DOHH2 (cell line): Measurements from ENCODE around the gene PDE7B.

Experiments used
- CTCF ChIP-seq: fragments of 200-600 bp; sonication (generic); IDR thresholded peaks from one replicate; pipeline ENCODE4 v1.5.1; 2014; ENCODE audit warnings: antibody characterized with exemption, mild to moderate bottlenecking, low read depth, low read length; ENCODE audit not compliant: poor library complexity, severe bottlenecking
- EZH2phosphoT487 ChIP-seq: fragments of 200-600 bp; sonication (generic); IDR thresholded peaks from 2 replicates; pipeline ENCODE4 v1.6.1; 2017; ENCODE audit warnings: borderline replicate concordance, mild to moderate bottlenecking, antibody characterized with exemption, low read length, moderate library complexity, mixed read lengths

DNA sequence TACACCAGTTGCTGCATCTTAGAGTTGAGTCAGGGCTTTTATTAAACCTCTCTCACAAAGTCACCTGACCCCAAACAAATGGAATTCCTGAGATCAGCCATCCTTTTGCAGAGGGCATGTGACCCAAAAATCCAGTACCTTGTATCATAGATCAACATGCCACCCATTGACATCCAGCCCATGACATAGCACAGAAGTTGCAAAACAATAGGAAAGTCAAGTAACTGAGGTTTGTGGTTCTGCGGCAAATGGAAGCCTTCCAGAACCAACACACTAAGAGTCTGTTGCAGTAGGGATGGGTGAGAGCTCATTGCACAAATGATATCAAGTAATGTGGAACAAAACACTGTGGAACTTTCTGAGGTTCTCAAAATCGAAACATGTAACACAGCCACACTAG lies 111.2 kb downstream of the PDE7B start:
- TF ChIP-seq CTCF: no peak
- no peak for TF ChIP-seq EZH2phosphoT487
